ENCODE results near the gene SHANK3. TPM values are rescaled to one million over a fixed set of nuclear protein-coding genes. Genes with fewer than 3 reads are reported as not detected.

SHANK3 gene
- total RNA-seq, 1 donor from 2014 or later: 10.6 TPM

DNA sequence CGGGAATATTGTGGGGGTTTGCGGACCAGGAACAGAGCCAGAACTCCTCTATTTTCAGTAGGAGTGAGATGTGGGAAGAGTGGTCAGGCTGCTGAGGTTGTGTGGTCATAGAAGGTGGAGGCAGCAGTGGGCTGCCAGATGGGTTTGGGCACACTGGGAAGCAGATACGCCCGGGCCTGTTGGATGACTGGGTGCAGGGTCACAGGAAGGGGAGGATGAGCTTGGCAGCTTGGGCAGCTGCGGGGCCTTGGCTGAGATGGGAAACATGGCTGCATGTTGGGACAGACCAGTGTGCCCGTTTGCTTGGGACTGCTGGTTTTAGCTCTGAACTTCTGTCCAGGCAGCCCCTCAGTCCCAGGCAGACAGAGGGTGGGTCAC is 11.4 kb downstream of the SHANK3 start:
- H3K79me2 ChIP-seq (ENCODE audit: insufficient read depth, low read length): no peaks in the 10 kb centered on the region
- no peaks in the 10 kb centered on the region for H3K9me3 ChIP-seq (ENCODE audit: insufficient read depth, low read depth, low read length)
- H3K27ac ChIP-seq (ENCODE audit: low read depth, low read length): no peak overlapping the region
- H3K9me3 Mint-ChIP-seq (ENCODE audit: unreplicated experiment): no peaks in the 10 kb centered on the region
- H3K4me3 Mint-ChIP-seq (ENCODE audit: unreplicated experiment): no peak overlapping the region
- DNase-seq (ENCODE audit: low read depth) (no peak), FAIRE-seq (no peak)
- no peak for TF ChIP-seq EZH2 (IDR thresholded peaks at IDR 0.05; ENCODE audit: insufficient read depth, low read length)
- TF ChIP-seq, protein P1, sequence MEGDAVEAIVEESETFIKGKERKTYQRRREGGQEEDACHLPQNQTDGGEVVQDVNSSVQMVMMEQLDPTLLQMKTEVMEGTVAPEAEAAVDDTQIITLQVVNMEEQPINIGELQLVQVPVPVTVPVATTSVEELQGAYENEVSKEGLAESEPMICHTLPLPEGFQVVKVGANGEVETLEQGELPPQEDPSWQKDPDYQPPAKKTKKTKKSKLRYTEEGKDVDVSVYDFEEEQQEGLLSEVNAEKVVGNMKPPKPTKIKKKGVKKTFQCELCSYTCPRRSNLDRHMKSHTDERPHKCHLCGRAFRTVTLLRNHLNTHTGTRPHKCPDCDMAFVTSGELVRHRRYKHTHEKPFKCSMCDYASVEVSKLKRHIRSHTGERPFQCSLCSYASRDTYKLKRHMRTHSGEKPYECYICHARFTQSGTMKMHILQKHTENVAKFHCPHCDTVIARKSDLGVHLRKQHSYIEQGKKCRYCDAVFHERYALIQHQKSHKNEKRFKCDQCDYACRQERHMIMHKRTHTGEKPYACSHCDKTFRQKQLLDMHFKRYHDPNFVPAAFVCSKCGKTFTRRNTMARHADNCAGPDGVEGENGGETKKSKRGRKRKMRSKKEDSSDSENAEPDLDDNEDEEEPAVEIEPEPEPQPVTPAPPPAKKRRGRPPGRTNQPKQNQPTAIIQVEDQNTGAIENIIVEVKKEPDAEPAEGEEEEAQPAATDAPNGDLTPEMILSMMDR (IDR thresholded peaks at IDR 0.05; ENCODE audit: insufficient read depth, low read depth, low read length): no peak
- H3K4me3 ChIP-seq (ENCODE audit: insufficient read depth, low read depth, low read length): no peak overlapping the region
- H3K4me1 ChIP-seq (ENCODE audit: insufficient read depth, low read length): peaks cover 8% of the 10 kb centered on the region
- no peak overlapping the region for H3K27ac Mint-ChIP-seq (ENCODE audit: unreplicated experiment)
- no peak overlapping the region for H2AFZ ChIP-seq (ENCODE audit: low read depth, low read length)
- no peaks in the 10 kb centered on the region for H3K36me3 ChIP-seq (ENCODE audit: insufficient read depth, low read length)
- H3K27me3 ChIP-seq (ENCODE audit: insufficient read depth, low read length): no peaks in the 10 kb centered on the region
- H3K36me3 Mint-ChIP-seq (ENCODE audit: low read depth, unreplicated experiment): peaks cover 15% of the 10 kb centered on the region
- H3K4me1 Mint-ChIP-seq (ENCODE audit: low read depth, unreplicated experiment): peaks cover 6% of the 10 kb centered on the region
- H3K27me3 Mint-ChIP-seq (ENCODE audit: low read depth, unreplicated experiment): peaks cover 12% of the 10 kb centered on the region
- H3K4me2 ChIP-seq (ENCODE audit: low read length): no peak overlapping the region
- H4K20me1 ChIP-seq (ENCODE audit: insufficient read depth, low read length): no peaks in the 10 kb centered on the region
- H3K9ac ChIP-seq (ENCODE audit: low read length): no peak overlapping the region

DNA sequence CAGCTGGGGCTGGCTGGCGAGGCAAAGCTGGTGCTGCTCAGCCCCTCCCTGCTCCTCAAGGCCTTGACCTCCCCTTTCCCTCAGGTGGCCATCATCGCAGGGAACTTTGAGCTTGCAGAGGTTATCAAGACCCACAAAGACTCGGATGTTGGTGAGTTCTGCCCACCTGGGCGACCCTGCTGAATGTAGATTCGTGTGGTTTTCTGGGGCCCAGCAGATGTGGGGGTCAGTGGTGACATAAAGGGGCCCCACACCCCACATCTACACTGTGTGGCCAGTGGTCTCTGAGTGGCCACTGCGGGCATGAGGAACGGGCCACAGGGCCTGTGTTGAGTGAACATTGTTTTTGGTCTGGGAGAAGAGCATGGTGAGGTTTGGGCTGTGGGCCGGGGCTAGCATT is 11.9 kb downstream of the SHANK3 start:
- Histone ChIP-seq H2AFZ (ENCODE audit: low read depth, low read length) (no peak overlapping the region), H3K4me1 (ENCODE audit: insufficient read depth, low read length) (peaks cover 8% of the 10 kb centered on the region), H3K9me3 (ENCODE audit: insufficient read depth, low read depth, low read length) (no peaks in the 10 kb centered on the region), H3K9ac (ENCODE audit: low read length) (no peak overlapping the region), H4K20me1 (ENCODE audit: insufficient read depth, low read length) (no peaks in the 10 kb centered on the region), H3K4me2 (ENCODE audit: low read length) (peak overlapping the region; percentile 55), H3K79me2 (ENCODE audit: insufficient read depth, low read length) (no peaks in the 10 kb centered on the region), H3K4me3 (ENCODE audit: insufficient read depth, low read depth, low read length) (no peak overlapping the region), H3K27me3 (ENCODE audit: insufficient read depth, low read length) (no peaks in the 10 kb centered on the region), H3K27ac (ENCODE audit: low read depth, low read length) (no peak overlapping the region), H3K36me3 (ENCODE audit: insufficient read depth, low read length) (no peaks in the 10 kb centered on the region)
- Mint-ChIP-seq H3K4me3 (ENCODE audit: unreplicated experiment) (no peak overlapping the region), H3K9me3 (ENCODE audit: unreplicated experiment) (no peaks in the 10 kb centered on the region), H3K4me1 (ENCODE audit: low read depth, unreplicated experiment) (peaks cover 6% of the 10 kb centered on the region), H3K36me3 (ENCODE audit: low read depth, unreplicated experiment) (peaks cover 17% of the 10 kb centered on the region), H3K27ac (ENCODE audit: unreplicated experiment) (no peak overlapping the region), H3K27me3 (ENCODE audit: low read depth, unreplicated experiment) (peaks cover 12% of the 10 kb centered on the region)
- FAIRE-seq (no peak), DNase-seq (ENCODE audit: low read depth) (no peak)
- no peak for TF ChIP-seq EZH2 (IDR thresholded peaks at IDR 0.05; ENCODE audit: insufficient read depth, low read length)
- TF ChIP-seq, protein P1 (IDR thresholded peaks at IDR 0.05; ENCODE audit: insufficient read depth, low read depth, low read length): no peak

DNA sequence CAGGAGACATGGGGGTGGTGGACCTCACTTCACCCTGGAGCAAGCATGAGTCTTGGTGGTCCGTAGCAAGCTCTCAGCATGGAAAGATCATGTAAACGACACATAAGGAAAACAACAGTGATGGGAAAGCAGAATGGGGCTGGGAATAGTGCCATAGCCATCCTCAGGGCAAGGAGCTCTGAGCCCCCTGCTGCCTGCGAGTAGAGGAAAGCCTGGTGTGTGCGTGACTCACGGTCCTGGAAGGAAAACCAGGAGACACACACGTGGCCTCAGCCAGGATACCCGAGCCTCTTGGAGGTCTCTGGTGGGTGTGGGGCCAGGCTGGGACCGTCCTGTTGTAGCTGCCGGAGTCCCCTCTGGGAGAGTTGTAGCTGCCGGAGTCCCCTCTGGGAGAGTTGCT is 12.4 kb downstream of the SHANK3 start:
- no peaks in the 10 kb centered on the region for H3K9me3 ChIP-seq (ENCODE audit: insufficient read depth, low read depth, low read length)
- H3K4me2 ChIP-seq (ENCODE audit: low read length): peak overlapping the region; percentile 55
- H3K4me1 Mint-ChIP-seq (ENCODE audit: low read depth, unreplicated experiment): peaks cover 6% of the 10 kb centered on the region
- H3K4me3 ChIP-seq (ENCODE audit: insufficient read depth, low read depth, low read length): no peak overlapping the region
- peak overlapping the region; percentile 19 for H3K27ac Mint-ChIP-seq (ENCODE audit: unreplicated experiment)
- DNase-seq (ENCODE audit: low read depth): peak; percentile 28
- no peak overlapping the region for H2AFZ ChIP-seq (ENCODE audit: low read depth, low read length)
- peaks cover 8% of the 10 kb centered on the region for H3K4me1 ChIP-seq (ENCODE audit: insufficient read depth, low read length)
- H3K9me3 Mint-ChIP-seq (ENCODE audit: unreplicated experiment): no peaks in the 10 kb centered on the region
- no peak for TF ChIP-seq EZH2 (IDR thresholded peaks at IDR 0.05; ENCODE audit: insufficient read depth, low read length)
- TF ChIP-seq, protein P1 (IDR thresholded peaks at IDR 0.05; ENCODE audit: insufficient read depth, low read depth, low read length): no peak
- no peaks in the 10 kb centered on the region for H3K27me3 ChIP-seq (ENCODE audit: insufficient read depth, low read length)
- H3K36me3 Mint-ChIP-seq (ENCODE audit: low read depth, unreplicated experiment): peaks cover 20% of the 10 kb centered on the region
- no peaks in the 10 kb centered on the region for H3K36me3 ChIP-seq (ENCODE audit: insufficient read depth, low read length)
- H4K20me1 ChIP-seq (ENCODE audit: insufficient read depth, low read length): no peaks in the 10 kb centered on the region
- H3K9ac ChIP-seq (ENCODE audit: low read length): no peak overlapping the region
- H3K79me2 ChIP-seq (ENCODE audit: insufficient read depth, low read length): no peaks in the 10 kb centered on the region
- no peak for FAIRE-seq
- no peak overlapping the region for H3K27ac ChIP-seq (ENCODE audit: low read depth, low read length)
- no peak overlapping the region for H3K4me3 Mint-ChIP-seq (ENCODE audit: unreplicated experiment)
- H3K27me3 Mint-ChIP-seq (ENCODE audit: low read depth, unreplicated experiment): peaks cover 12% of the 10 kb centered on the region
